ENCODE measurements around the gene PIGL.

The PIGL gene

GRCh38 chr17:16313139-16314090 is 96.4 kb downstream of the PIGL start:
- no peaks in the 10 kb centered on the region for H3K4me1 ChIP-seq (ENCODE audit: control insufficient read depth in 1 of 2, insufficient read depth in 2 of 2, low read length in 2 of 2)
- no peak overlapping the region for H3K27ac ChIP-seq (ENCODE audit: low read length)
- H3K9me3 ChIP-seq (ENCODE audit: control insufficient read depth in 1 of 2, low read length in 2 of 2): no peaks in the 10 kb centered on the region
- H3K27me3 ChIP-seq (ENCODE audit: low read depth, low read length): no peaks in the 10 kb centered on the region
- H3K36me3 ChIP-seq (ENCODE audit: control insufficient read depth in 1 of 2, insufficient read depth in 2 of 2, low read length in 2 of 2): peaks cover 8 to 48% of the 10 kb centered on the region in 2 donors
- no peak overlapping the region for H3K4me3 ChIP-seq (ENCODE audit: low read depth in 1 of 2, low read length in 2 of 2)

GRCh38 chr17:16314189-16314588 is 97.2 kb downstream of the PIGL start:
- no peak overlapping the region for H3K4me3 ChIP-seq (ENCODE audit: low read depth in 1 of 2, low read length in 2 of 2)
- no peak overlapping the region for H3K27ac ChIP-seq (ENCODE audit: low read length)
- H3K36me3 ChIP-seq (ENCODE audit: control insufficient read depth in 1 of 2, insufficient read depth in 2 of 2, low read length in 2 of 2): peaks cover 8 to 48% of the 10 kb centered on the region in 2 donors
- H3K9me3 ChIP-seq (ENCODE audit: control insufficient read depth in 1 of 2, low read length in 2 of 2): no peaks in the 10 kb centered on the region
- no peaks in the 10 kb centered on the region for H3K4me1 ChIP-seq (ENCODE audit: control insufficient read depth in 1 of 2, insufficient read depth in 2 of 2, low read length in 2 of 2)
- no peaks in the 10 kb centered on the region for H3K27me3 ChIP-seq (ENCODE audit: low read depth, low read length)

GRCh38 chr17:16314859-16315258 is 97.8 kb downstream of the PIGL start:
- Histone ChIP-seq H3K4me1 (ENCODE audit: control insufficient read depth in 1 of 2, insufficient read depth in 2 of 2, low read length in 2 of 2) (no peaks in the 10 kb centered on the region), H3K9me3 (ENCODE audit: control insufficient read depth in 1 of 2, low read length in 2 of 2) (no peaks in the 10 kb centered on the region), H3K27ac (ENCODE audit: low read length) (no peak overlapping the region), H3K36me3 (ENCODE audit: control insufficient read depth in 1 of 2, insufficient read depth in 2 of 2, low read length in 2 of 2) (peaks cover 8 to 51% of the 10 kb centered on the region in 2 donors), H3K4me3 (ENCODE audit: low read depth in 1 of 2, low read length in 2 of 2) (no peak overlapping the region), H3K27me3 (ENCODE audit: low read depth, low read length) (no peaks in the 10 kb centered on the region)

- no peaks in the 10 kb centered on the region for H3K4me1 ChIP-seq (ENCODE audit: control insufficient read depth in 1 of 2, insufficient read depth in 2 of 2, low read length in 2 of 2)
- H3K27ac ChIP-seq (ENCODE audit: low read length): no peak overlapping the region
- H3K27me3 ChIP-seq (ENCODE audit: low read depth, low read length): no peaks in the 10 kb centered on the region
- no peaks in the 10 kb centered on the region for H3K9me3 ChIP-seq (ENCODE audit: control insufficient read depth in 1 of 2, low read length in 2 of 2)
- H3K36me3 ChIP-seq (ENCODE audit: control insufficient read depth in 1 of 2, insufficient read depth in 2 of 2, low read length in 2 of 2): peaks cover 8 to 29% of the 10 kb centered on the region in 2 donors
- no peak overlapping the region for H3K4me3 ChIP-seq (ENCODE audit: low read depth in 1 of 2, low read length in 2 of 2)
These were observed 103.0 kb downstream of the PIGL start for GRCh38 chr17:16319969-16320368.

- H3K27me3 ChIP-seq (ENCODE audit: low read depth, low read length): no peaks in the 10 kb centered on the region
- no peaks in the 10 kb centered on the region for H3K4me1 ChIP-seq (ENCODE audit: control insufficient read depth in 1 of 2, insufficient read depth in 2 of 2, low read length in 2 of 2)
- peaks cover 6 to 31% of the 10 kb centered on the region in 2 donors for H3K36me3 ChIP-seq (ENCODE audit: control insufficient read depth in 1 of 2, insufficient read depth in 2 of 2, low read length in 2 of 2)
- H3K4me3 ChIP-seq (ENCODE audit: low read depth in 1 of 2, low read length in 2 of 2): no peak overlapping the region
- H3K27ac ChIP-seq (ENCODE audit: low read length): no peak overlapping the region
- no peaks in the 10 kb centered on the region for H3K9me3 ChIP-seq (ENCODE audit: control insufficient read depth in 1 of 2, low read length in 2 of 2)
These were observed 105.6 kb downstream of the PIGL start for GRCh38 chr17:16322636-16323035.

- H3K27ac ChIP-seq (ENCODE audit: low read length): no peak overlapping the region
- no peaks in the 10 kb centered on the region for H3K27me3 ChIP-seq (ENCODE audit: low read depth, low read length)
- H3K9me3 ChIP-seq (ENCODE audit: control insufficient read depth in 1 of 2, low read length in 2 of 2): no peaks in the 10 kb centered on the region
- H3K36me3 ChIP-seq (ENCODE audit: control insufficient read depth in 1 of 2, insufficient read depth in 2 of 2, low read length in 2 of 2): peaks cover 4 to 26% of the 10 kb centered on the region in 2 donors
- no peak overlapping the region for H3K4me3 ChIP-seq (ENCODE audit: low read depth in 1 of 2, low read length in 2 of 2)
- H3K4me1 ChIP-seq (ENCODE audit: control insufficient read depth in 1 of 2, insufficient read depth in 2 of 2, low read length in 2 of 2): no peaks in the 10 kb centered on the region
These were observed 109.0 kb downstream of the PIGL start for GRCh38 chr17:16325964-16326363.

GRCh38 chr17:16327018-16327417 is 110.0 kb downstream of the PIGL start:
- Histone ChIP-seq H3K27ac (ENCODE audit: low read length) (no peak overlapping the region), H3K27me3 (ENCODE audit: low read depth, low read length) (no peaks in the 10 kb centered on the region), H3K4me3 (ENCODE audit: low read depth in 1 of 2, low read length in 2 of 2) (no peak overlapping the region), H3K36me3 (ENCODE audit: control insufficient read depth in 1 of 2, insufficient read depth in 2 of 2, low read length in 2 of 2) (peaks cover 4 to 26% of the 10 kb centered on the region in 2 donors), H3K9me3 (ENCODE audit: control insufficient read depth in 1 of 2, low read length in 2 of 2) (no peaks in the 10 kb centered on the region), H3K4me1 (ENCODE audit: control insufficient read depth in 1 of 2, insufficient read depth in 2 of 2, low read length in 2 of 2) (no peaks in the 10 kb centered on the region)

- Histone ChIP-seq H3K27me3 (ENCODE audit: low read depth, low read length) (no peaks in the 10 kb centered on the region), H3K4me3 (ENCODE audit: low read depth in 1 of 2, low read length in 2 of 2) (no peak overlapping the region), H3K27ac (ENCODE audit: low read length) (peak overlapping the region; percentile 74), H3K4me1 (ENCODE audit: control insufficient read depth in 1 of 2, insufficient read depth in 2 of 2, low read length in 2 of 2) (no peaks in the 10 kb centered on the region), H3K9me3 (ENCODE audit: control insufficient read depth in 1 of 2, low read length in 2 of 2) (no peaks in the 10 kb centered on the region), H3K36me3 (ENCODE audit: control insufficient read depth in 1 of 2, insufficient read depth in 2 of 2, low read length in 2 of 2) (peaks cover 4 to 26% of the 10 kb centered on the region in 2 donors)
These were observed 112.0 kb downstream of the PIGL start for GRCh38 chr17:16328997-16329396.

- Histone ChIP-seq H3K36me3 (ENCODE audit: control insufficient read depth in 1 of 2, insufficient read depth in 2 of 2, low read length in 2 of 2) (peaks cover 4 to 25% of the 10 kb centered on the region in 2 donors), H3K4me1 (ENCODE audit: control insufficient read depth in 1 of 2, insufficient read depth in 2 of 2, low read length in 2 of 2) (no peaks in the 10 kb centered on the region), H3K27ac (ENCODE audit: low read length) (peak overlapping the region; percentile 74), H3K9me3 (ENCODE audit: control insufficient read depth in 1 of 2, low read length in 2 of 2) (no peaks in the 10 kb centered on the region), H3K4me3 (ENCODE audit: low read depth in 1 of 2, low read length in 2 of 2) (no peak overlapping the region), H3K27me3 (ENCODE audit: low read depth, low read length) (no peaks in the 10 kb centered on the region)
These were observed 112.7 kb downstream of the PIGL start for GRCh38 chr17:16329519-16330271.

GRCh38 chr17:16338391-16338790 is 121.4 kb downstream of the PIGL start:
- H3K36me3 ChIP-seq (ENCODE audit: control insufficient read depth in 1 of 2, insufficient read depth in 2 of 2, low read length in 2 of 2): peaks cover 0 to 11% of the 10 kb centered on the region in 2 donors
- no peak overlapping the region for H3K27ac ChIP-seq (ENCODE audit: low read length)
- H3K27me3 ChIP-seq (ENCODE audit: low read depth, low read length): no peaks in the 10 kb centered on the region
- no peaks in the 10 kb centered on the region for H3K4me1 ChIP-seq (ENCODE audit: control insufficient read depth in 1 of 2, insufficient read depth in 2 of 2, low read length in 2 of 2)
- no peak overlapping the region for H3K4me3 ChIP-seq (ENCODE audit: low read depth in 1 of 2, low read length in 2 of 2)
- H3K9me3 ChIP-seq (ENCODE audit: control insufficient read depth in 1 of 2, low read length in 2 of 2): no peaks in the 10 kb centered on the region

GRCh38 chr17:16339402-16339801 is 122.4 kb downstream of the PIGL start:
- Histone ChIP-seq H3K4me1 (ENCODE audit: control insufficient read depth in 1 of 2, insufficient read depth in 2 of 2, low read length in 2 of 2) (no peaks in the 10 kb centered on the region), H3K4me3 (ENCODE audit: low read depth in 1 of 2, low read length in 2 of 2) (no peak overlapping the region), H3K27me3 (ENCODE audit: low read depth, low read length) (no peaks in the 10 kb centered on the region), H3K9me3 (ENCODE audit: control insufficient read depth in 1 of 2, low read length in 2 of 2) (no peaks in the 10 kb centered on the region), H3K27ac (ENCODE audit: low read length) (no peak overlapping the region), H3K36me3 (ENCODE audit: control insufficient read depth in 1 of 2, insufficient read depth in 2 of 2, low read length in 2 of 2) (peaks cover 3 to 18% of the 10 kb centered on the region in 2 donors)

Data from muscle layer of duodenum (tissue), 2 donors.